ENCODE data around the gene VDAC1. TPM values are rescaled to one million over a fixed set of nuclear protein-coding genes. Genes with fewer than 3 reads are reported as not detected.
A peak's percentile ranks its signal among the peaks of the same experiment; 100 is the strongest.

Gene VDAC1
- total and polyA plus RNA-seq, 10 of the 15 experiments (the other 5 are each of a cell fraction or from before 2014, with no cell fraction given) = 245 to 488 (median 349) TPM

DNA sequence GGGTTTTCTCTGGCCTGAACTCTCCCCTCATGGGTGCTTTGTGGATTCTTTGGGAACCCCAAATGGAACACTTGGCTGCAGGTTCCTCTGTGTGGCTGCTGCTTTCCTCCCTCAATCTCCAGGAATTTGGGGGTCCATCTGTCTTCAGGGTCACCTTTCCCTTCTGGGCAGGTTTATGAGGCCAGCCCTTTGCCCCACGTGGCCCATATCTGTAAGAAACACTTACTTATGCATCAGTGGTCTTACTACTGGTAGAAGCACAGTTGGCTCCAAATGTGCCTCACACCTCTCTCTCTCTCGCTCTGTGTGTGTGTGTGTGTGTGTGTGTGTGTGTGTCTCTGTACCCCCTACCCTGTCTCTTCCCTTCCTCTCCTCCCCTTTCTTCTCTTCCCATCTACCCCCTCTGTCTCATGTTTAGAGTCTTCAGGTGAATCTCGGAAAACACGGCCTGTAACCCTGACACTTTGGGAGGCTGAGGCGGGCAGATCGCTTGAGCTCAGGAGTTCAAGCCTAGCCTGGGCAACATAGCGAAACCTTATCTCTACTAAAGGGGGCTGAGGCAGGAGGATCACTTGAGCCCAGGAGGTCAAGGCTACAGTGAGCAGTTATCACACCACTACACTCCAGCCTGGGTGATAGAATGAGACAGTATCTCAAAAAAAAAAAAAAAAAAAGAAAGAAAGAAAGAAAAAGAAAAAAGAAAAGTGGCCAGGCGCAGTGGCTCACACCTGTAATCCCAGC lies 63.1 kb downstream of the VDAC1 start:
- WGBS (ENCODE audit: insufficient coverage, insufficient replicate concordance, low lambda C conversion rate, missing lambda C conversion rate) = 84% methylated on average over 8 of the region's 8 CpGs
- DNase-seq (ENCODE audit: low read depth, low spot score) (no peak), FAIRE-seq (no peak), ATAC-seq (no peak)
- Histone ChIP-seq H3K4me1 (ENCODE audit: control insufficient read depth, insufficient read depth, low read length) (peaks cover 22% of the 10 kb centered on the region), H3K27me3 (replicated peaks in 1 of 2; ENCODE audit: control insufficient read depth in 2 of 2, insufficient read depth in 2 of 2, low read length in 1 of 2) (no peaks in the 10 kb centered on the region), H4K20me1 (ENCODE audit: control insufficient read depth, insufficient read depth) (no peaks in the 10 kb centered on the region), H3K9ac (ENCODE audit: control insufficient read depth, insufficient read depth, low read length) (no peak overlapping the region), H3K9me3 (replicated peaks; ENCODE audit: control insufficient read depth, insufficient read depth, low read length) (no peaks in the 10 kb centered on the region; the same call in 2 of the 3 replicates), H2AFZ (ENCODE audit: control insufficient read depth, low read depth, low read length) (no peak overlapping the region), H3K4me3 (no peak overlapping the region), H3K27ac (ENCODE audit: control insufficient read depth, insufficient read depth) (no peak overlapping the region), H3K4me2 (ENCODE audit: control insufficient read depth, insufficient read depth) (no peak overlapping the region), H3K79me2 (ENCODE audit: control insufficient read depth, insufficient read depth, low read length) (no peaks in the 10 kb centered on the region), H3K36me3 (ENCODE audit: control insufficient read depth in 2 of 2, insufficient read depth in 2 of 2, low read length in 1 of 2) (no peaks in the 10 kb centered on the region)
- TF ChIP-seq HDGF (IDR thresholded peaks at IDR 0.05) (no peak), ZNF207 (IDR thresholded peaks at IDR 0.05; ENCODE audit: borderline replicate concordance) (no peak), RAD21 (IDR thresholded peaks at IDR 0.05; ENCODE audit: insufficient read depth, low read depth, low read length) (no peak)
- no TSS peak for BruUV-seq (replicated peaks)
- ChIA-PET CTCF (interaction anchor here (0.8 to 6.3 kb wide), 4 partner anchors 13 to 518 kb away, joined by 3 to 51 read pairs (median 4); no protein-coding TSS in a partner anchor), POLR2A (no interaction called here), SMC1A (ENCODE audit: uncharacterized antibody, unreplicated experiment) (interaction anchor here (1.5 to 4.1 kb wide), 2 partner anchors 9 to 72 kb away, joined by 6 to 15 read pairs; no protein-coding TSS in a partner anchor), RAD21 (ENCODE audit: unreplicated experiment) (no interaction called here)
- in situ Hi-C loops (cut with MboI) (loop anchor here (5.0 to 10.0 kb wide), 2 partner anchors 387 to 519 kb away; no protein-coding TSS in a partner anchor), intact Hi-C loops (cut with micrococcal nuclease; ENCODE audit: unreplicated experiment) (loop anchor here (5.0 kb wide), 1 partner anchor 189 kb away; no protein-coding TSS in a partner anchor)

DNA sequence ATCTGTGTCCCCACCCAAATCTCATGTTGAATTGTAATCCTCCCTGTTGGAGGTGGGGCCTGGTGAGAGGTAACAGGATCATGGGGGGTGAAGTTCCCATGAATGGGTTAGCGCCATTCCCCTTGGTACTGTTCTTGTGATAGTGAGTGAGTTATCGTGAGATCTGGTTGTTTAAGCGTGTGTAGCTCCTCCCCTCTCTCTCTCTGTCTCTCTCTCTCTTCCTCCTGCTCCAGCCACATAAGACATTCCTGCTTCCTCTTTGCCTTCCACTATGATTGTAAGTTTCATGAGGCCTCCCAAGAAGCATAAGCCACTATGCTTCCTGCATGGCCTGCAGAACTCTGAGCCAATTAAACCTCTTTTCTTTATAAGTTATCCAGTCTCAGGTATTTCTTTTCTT lies 65.1 kb downstream of the VDAC1 start:
- intact Hi-C loops (cut with micrococcal nuclease; ENCODE audit: unreplicated experiment) = loop anchor here (5.0 kb wide), 1 partner anchor 187 kb away; no protein-coding TSS in a partner anchor
- 94% methylated on average over 3 of the region's 3 CpGs for WGBS (ENCODE audit: insufficient coverage, insufficient replicate concordance, low lambda C conversion rate, missing lambda C conversion rate)
- in situ Hi-C loops (cut with MboI) = loop anchor here (5.0 to 10.0 kb wide), 2 partner anchors 385 to 517 kb away; no protein-coding TSS in a partner anchor
- no peaks in the 10 kb centered on the region for H4K20me1 ChIP-seq (ENCODE audit: control insufficient read depth, insufficient read depth)
- H3K4me2 ChIP-seq (ENCODE audit: control insufficient read depth, insufficient read depth) = peak overlapping the region; percentile 31
- no TSS peak for BruUV-seq (replicated peaks)
- H3K9ac ChIP-seq (ENCODE audit: control insufficient read depth, insufficient read depth, low read length) = no peak overlapping the region
- no peak overlapping the region for H3K4me3 ChIP-seq
- no peak for DNase-seq (ENCODE audit: low read depth, low spot score)
- peak overlapping the region; percentile 9 for H2AFZ ChIP-seq (ENCODE audit: control insufficient read depth, low read depth, low read length)
- SMC1A ChIA-PET (ENCODE audit: uncharacterized antibody, unreplicated experiment) = interaction anchor here (1.2 to 4.1 kb wide), 9 partner anchors 10 to 100 kb away, joined by 3 to 30 read pairs (median 7); no protein-coding TSS in a partner anchor
- H3K79me2 ChIP-seq (ENCODE audit: control insufficient read depth, insufficient read depth, low read length) = no peaks in the 10 kb centered on the region
- peak; percentile 65 for FAIRE-seq
- H3K9me3 ChIP-seq (replicated peaks; ENCODE audit: control insufficient read depth, insufficient read depth, low read length) = no peaks in the 10 kb centered on the region; the same call in 2 of the 3 replicates
- POLR2A ChIA-PET = interaction anchor here (0.7 kb wide), 1 partner anchor 57 kb away, joined by 3 read pairs; no protein-coding TSS in a partner anchor
- CTCF ChIA-PET = interaction anchor here (1.2 to 3.0 kb wide), 7 partner anchors 9 to 118 kb away, joined by 3 to 24 read pairs (median 5); no protein-coding TSS in a partner anchor
- RAD21 ChIA-PET (ENCODE audit: unreplicated experiment) = interaction anchor here (1.1 to 2.0 kb wide), 7 partner anchors 10 to 114 kb away, joined by 3 to 8 read pairs (median 4); no protein-coding TSS in a partner anchor
- no peak for ATAC-seq
- peaks cover 33% of the 10 kb centered on the region for H3K4me1 ChIP-seq (ENCODE audit: control insufficient read depth, insufficient read depth, low read length)
- peak overlapping the region; percentile 70 for H3K27ac ChIP-seq (ENCODE audit: control insufficient read depth, insufficient read depth)
- H3K36me3 ChIP-seq (ENCODE audit: control insufficient read depth in 2 of 2, insufficient read depth in 2 of 2, low read length in 1 of 2) = no peaks in the 10 kb centered on the region
- H3K27me3 ChIP-seq (replicated peaks in 1 of 2; ENCODE audit: control insufficient read depth in 2 of 2, insufficient read depth in 2 of 2, low read length in 1 of 2) = no peaks in the 10 kb centered on the region
- TF ChIP-seq CHD1 (IDR thresholded peaks at IDR 0.05; ENCODE audit: low read depth, low read length) = no peak
- TF ChIP-seq TAF1 (IDR thresholded peaks at IDR 0.05; ENCODE audit: borderline replicate concordance, low read depth, low read length) = no peak
- TF ChIP-seq, protein P1, sequence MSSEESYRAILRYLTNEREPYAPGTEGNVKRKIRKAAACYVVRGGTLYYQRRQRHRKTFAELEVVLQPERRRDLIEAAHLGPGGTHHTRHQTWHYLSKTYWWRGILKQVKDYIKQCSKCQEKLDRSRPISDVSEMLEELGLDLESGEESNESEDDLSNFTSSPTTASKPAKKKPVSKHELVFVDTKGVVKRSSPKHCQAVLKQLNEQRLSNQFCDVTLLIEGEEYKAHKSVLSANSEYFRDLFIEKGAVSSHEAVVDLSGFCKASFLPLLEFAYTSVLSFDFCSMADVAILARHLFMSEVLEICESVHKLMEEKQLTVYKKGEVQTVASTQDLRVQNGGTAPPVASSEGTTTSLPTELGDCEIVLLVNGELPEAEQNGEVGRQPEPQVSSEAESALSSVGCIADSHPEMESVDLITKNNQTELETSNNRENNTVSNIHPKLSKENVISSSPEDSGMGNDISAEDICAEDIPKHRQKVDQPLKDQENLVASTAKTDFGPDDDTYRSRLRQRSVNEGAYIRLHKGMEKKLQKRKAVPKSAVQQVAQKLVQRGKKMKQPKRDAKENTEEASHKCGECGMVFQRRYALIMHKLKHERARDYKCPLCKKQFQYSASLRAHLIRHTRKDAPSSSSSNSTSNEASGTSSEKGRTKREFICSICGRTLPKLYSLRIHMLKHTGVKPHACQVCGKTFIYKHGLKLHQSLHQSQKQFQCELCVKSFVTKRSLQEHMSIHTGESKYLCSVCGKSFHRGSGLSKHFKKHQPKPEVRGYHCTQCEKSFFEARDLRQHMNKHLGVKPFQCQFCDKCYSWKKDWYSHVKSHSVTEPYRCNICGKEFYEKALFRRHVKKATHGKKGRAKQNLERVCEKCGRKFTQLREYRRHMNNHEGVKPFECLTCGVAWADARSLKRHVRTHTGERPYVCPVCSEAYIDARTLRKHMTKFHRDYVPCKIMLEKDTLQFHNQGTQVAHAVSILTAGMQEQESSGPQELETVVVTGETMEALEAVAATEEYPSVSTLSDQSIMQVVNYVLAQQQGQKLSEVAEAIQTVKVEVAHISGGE (CRISPR knock-in tag; IDR thresholded peaks at IDR 0.05) = no peak
- TF ChIP-seq ETV6 (conservative IDR thresholded peaks at IDR 0.05 in 1 of 2, IDR thresholded peaks at IDR 0.05 in 1 of 2; ENCODE audit: borderline replicate concordance in 1 of 2, low read depth in 1 of 2) = no peak
